ENCODE data around the gene KIDINS220.

Gene KIDINS220

DNA sequence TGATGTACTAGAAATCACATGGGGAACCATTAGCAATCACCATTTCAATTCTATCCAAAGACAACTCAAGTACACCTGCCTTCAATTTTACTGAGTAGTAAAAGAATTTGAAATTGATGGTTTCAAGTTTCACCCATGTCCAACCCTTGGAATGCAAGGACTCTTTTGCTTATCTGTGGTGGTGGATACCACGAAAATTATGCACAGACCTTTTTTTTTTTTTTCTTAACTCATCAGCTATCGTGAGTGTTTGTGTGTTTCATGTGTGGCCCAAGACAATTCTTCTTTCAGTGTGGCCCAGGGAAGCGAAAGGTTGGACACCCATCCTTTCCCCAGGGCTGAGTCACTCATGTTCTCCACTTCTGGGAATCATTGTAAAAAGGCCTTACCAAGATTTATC is 132.5 kb downstream of the KIDINS220 start:
- H3K4me3 ChIP-seq (ENCODE audit: low read depth, low read length), result no peak overlapping the region

DNA sequence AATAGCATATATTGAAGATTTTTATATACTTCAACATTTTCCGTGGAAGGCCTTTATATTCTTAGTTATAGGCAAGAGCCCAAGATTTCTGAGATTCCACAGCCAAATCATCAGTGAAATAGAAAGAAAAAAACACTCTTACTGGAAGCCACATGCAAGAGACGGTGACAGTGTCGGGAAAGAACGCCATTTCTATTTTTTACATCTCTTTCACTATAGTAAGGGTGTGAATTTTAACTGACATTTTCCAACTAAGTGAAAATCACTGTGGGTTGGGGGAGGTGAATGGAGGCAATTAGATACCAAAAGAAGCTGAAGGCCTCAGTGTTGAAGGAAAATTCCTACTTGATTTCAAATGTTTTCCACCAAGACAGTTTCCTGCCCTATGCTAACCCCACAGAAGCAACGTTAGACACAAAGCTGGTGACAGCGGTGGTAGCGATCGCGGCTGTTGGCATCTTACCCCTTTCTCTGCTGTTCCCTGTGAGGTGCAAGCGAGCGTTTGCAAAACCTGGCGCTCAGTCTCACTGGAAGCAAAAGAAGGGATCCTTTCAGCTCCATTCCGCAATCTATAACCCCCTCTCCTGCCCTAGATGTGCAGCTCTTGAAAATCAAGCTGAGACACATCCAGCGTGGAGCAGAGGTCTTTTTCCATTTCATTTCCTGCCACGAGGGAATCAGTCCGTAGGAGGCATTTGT is 135.6 kb downstream of the KIDINS220 start:
- no peak overlapping the region for H3K4me3 ChIP-seq (ENCODE audit: low read depth, low read length)

DNA sequence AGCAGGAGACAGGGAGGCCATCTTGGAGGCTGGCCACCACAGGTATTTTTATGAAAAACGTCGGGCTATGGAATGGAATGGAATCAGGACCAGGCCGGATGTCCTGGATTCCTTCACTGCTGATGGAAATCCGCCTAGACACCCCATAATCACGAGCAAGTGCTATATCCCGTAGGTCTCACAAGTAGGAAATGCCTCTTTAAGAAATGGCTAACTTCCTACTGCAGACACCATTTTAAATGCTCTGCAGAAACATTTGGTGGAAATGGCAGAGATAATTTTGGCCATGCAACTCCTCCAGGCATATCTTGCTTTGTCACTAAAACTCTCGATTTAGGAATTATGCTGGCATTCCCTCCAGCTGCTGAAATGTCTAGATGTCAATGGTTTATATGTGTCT is 137.6 kb downstream of the KIDINS220 start:
- no peak overlapping the region for H3K4me3 ChIP-seq (ENCODE audit: low read depth, low read length)

GRCh38 chr2:8697190-8697589 is 140.2 kb downstream of the KIDINS220 start:
- no peak overlapping the region for H3K4me3 ChIP-seq (ENCODE audit: low read depth, low read length)

GRCh38 chr2:8694737-8695136 is 142.7 kb downstream of the KIDINS220 start:
- no peak overlapping the region for H3K4me3 ChIP-seq (ENCODE audit: low read depth, low read length)

DNA sequence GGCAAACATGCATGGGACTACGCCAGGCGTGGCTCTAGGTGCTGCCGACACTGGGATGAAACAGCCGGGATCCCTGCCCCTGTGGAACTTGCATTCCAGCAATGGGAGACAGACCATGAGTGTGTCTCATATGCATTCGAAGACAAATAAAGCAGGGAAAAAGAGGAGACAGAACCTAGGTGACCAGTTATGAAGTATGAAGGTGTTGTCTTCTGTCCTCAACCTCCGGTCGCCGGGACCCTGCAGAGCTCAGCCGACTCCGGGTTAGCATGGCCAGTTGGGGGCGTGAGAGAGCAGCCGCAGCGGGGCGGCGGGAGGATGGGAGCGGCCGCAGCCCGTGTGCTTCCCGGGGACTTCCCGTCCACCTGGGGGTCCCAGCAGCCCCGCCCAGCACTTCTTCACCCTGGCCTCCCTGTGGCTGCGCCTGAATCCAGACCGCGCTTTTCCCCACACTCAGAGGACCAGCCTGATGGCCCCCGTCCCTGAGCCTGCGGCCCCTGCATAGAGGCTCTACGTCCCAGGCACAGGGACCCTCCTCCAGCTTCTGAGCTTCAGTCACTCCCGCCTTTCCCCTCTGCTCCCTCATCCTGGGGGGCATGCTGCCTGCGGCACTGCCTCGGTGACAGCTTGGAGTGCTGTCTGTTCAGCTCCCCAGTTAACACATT is 144.1 kb downstream of the KIDINS220 start:
- H3K4me3 ChIP-seq (ENCODE audit: low read depth, low read length), result peak overlapping the region; percentile 13

- no peak overlapping the region for H3K4me3 ChIP-seq (ENCODE audit: low read depth, low read length)
Measured at GRCh38 chr2:8692783-8693156, 144.6 kb downstream of the KIDINS220 start.

- no peak overlapping the region for H3K4me3 ChIP-seq (ENCODE audit: low read depth, low read length)
Measured at GRCh38 chr2:8691859-8692437, 145.5 kb downstream of the KIDINS220 start.

DNA sequence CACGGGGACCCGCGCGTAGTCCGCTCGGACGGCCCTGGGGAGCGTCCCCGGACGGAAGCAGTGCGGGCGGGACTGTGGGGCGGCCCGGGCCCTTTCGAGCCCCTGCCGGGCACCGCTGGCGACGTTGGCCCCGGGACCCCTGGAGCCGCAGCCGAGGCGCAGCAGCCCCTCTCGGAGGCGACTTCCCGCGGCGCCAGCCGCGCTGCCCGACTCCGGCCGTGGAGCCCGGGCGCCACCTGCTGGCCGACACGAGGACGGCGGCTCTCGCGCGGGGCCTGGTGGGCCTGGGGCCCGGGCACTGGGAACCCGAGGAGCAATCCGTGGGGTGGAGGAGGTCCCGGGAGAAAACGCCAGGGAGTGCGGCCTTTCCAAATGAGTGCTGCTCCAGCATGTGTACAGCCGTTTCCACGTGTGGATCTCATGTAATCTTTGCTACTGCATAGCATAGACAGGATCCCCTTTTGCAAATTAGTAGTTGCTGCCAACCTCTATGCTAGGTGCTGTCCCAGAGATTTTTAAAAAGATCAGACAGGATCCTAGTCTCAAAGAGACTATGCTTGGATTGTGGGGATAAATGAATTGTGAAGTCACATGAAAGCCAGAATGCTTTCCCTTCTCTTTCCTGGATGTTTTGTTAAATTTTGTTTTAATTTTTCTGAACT is 151.6 kb downstream of the KIDINS220 start:
- H3K4me3 ChIP-seq (ENCODE audit: low read depth, low read length), result peak overlapping the region; percentile 31

GRCh38 chr2:8684878-8685696 is 152.3 kb downstream of the KIDINS220 start:
- peak overlapping the region; percentile 31 for H3K4me3 ChIP-seq (ENCODE audit: low read depth, low read length)

GRCh38 chr2:8684540-8684877 is 152.9 kb downstream of the KIDINS220 start:
- peak overlapping the region; percentile 6 for H3K4me3 ChIP-seq (ENCODE audit: low read depth, low read length)

DNA sequence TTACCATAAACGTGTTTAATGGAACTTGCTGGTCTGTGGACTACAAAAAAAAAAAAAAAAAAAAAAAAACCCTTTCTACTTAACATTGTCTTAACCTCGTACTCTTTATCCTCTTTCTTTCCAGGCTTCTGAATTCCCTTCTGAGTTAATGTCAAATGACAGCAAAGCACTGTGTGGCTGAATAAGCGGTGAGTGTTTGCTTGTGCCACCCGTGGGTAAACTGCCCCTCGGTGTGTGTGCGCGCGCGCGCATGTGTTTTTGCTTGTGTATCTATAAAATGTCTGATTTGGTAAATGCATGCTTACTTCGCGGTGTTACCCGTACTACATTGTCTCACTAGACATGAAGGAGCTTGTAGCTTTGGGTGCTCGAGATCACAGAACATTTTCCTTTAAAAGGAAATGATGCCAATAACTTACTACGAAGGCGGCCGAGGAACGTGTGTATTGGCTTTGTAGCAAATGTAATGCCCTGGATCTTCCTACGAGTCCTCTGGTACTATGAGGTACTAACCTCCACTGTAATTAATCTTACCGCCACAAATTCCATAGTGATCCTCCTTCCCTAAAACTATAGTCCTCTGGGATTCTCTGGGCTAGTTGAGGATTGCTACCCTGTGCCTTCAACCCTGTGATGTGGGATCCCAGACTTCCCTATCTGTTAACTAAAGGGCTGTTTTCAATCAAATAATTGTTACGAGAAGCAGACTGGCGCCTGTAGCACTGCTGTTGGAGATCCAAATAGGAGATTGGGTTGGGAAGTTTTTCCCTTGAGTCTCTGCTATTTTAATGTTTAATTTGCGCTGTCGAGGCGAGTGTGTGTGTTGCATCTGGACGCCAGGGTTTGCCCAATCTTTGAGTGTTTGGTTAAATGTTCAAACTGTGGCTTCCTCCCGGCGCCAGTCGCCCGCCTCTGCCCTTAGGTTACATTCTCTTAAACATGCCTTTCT is 154.4 kb downstream of the KIDINS220 start:
- H3K4me3 ChIP-seq (ENCODE audit: low read depth, low read length), result peak overlapping the region; percentile 86

GRCh38 chr2:8681786-8682692 is 155.4 kb downstream of the KIDINS220 start, which contains the start of gene ID2:
TSS of gene ID2 (plus strand) at chr2:8682056. CDS start at chr2:8682166, 110 bp downstream.
- H3K4me3 ChIP-seq (ENCODE audit: low read depth, low read length), result peak within 1 kb of the TSS; percentile 86

DNA sequence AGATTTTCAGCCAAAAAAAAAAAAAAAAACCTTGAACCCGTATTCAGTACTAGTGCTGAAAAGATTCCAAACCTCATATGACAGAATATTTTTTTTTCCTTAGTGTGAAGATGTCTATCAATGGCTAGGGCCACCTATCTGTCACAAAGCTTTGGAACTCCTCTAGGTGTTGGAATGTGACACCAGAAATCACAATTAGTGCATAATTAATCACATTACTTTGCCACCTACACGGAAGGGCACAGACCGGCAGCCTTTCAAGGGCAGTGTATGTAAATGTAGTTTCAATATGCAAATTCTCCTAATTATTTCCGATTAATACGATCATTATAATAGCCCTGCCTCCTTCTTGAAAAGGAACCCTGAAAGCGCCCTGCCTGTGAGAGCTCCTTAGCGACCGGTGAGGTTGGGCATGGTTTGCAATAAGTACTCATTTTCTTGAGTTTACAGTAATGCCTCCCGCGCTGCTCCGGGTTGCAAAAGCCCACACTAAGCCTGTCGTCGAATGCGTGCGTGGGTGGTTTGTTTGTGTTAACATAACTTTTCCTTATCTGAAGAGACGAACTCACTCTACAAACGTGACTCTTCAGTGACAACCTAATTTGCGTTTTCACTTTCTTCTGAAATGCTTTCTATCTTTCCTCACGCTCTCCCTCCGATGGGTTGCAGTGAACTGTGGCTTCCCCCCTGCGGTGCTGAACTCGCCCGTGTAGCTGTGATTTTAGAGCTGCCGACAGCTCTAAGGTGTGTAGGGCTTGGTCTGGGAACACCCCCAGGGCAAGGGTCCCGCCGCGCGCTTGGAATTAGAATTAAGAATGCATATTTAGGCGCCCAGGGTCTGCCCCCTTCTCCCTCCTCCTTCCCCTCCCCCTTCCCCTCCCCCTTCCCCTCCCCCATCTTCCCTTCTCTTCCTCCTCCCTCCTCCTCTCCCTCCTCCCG is 156.3 kb downstream of the KIDINS220 start:
- H3K4me3 ChIP-seq (ENCODE audit: low read depth, low read length), result peak overlapping the region; percentile 25

DNA sequence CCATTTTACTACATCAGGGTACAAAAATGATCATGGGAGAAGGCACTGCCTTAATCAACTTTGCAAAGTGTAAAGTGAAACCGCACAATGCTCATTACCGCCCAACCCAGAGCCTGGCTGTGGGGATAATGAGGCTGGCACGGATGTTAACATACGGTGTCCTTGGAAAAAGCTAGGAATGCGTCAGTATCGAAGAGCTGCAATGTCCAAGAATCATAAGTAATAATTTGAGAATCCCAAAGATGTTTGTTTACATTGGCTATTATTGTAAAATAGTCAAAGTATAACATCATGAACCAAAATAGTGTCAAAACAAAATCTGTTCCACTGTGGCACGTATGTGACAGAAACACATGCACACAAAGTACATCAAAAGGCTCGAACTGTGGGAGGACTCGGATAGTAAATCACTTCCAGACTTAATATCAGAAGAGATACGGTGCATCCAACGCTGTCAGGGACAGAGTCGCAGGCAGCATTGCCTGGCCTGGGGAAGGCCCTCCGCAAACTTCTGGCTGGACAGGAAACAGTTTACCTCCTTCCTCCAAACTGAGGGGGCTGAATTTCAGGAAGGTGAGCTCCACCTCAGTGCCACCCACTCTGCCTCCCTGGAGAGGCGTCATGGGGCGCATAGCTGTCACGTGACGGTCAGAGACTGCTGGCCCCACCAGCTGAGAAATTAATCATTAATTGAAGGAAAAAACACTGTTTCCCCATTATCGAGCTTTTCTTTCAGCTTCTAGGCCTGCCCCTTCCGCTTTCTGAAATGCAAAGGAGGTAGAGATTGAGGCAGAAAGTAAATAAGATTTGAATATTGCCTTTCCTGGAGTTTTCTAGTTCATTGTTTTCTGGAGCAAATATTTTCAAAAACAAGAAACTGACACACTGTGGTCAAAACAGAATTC is 157.3 kb downstream of the KIDINS220 start:
- no peak overlapping the region for H3K4me3 ChIP-seq (ENCODE audit: low read depth, low read length)

DNA sequence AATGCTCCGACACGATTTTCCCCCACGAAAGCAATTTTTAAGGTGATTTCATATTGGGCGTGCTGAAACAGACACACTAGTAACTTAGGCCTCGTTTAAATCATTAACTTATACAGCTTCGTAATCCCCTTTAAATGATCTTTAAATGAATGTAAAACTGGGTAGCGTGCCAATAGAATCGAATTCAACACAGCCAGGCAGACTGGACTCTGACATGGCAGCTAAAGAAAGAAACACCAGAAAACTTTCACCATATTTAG is 157.9 kb downstream of the KIDINS220 start:
- peak overlapping the region; percentile 14 for H3K4me3 ChIP-seq (ENCODE audit: low read depth, low read length)

Data from iPS-11a (cell line).